ENCODE measurements around the gene AGBL4. TPM values are rescaled to one million over a fixed set of nuclear protein-coding genes. Genes with fewer than 3 reads are reported as not detected.

The AGBL4 gene
- total RNA-seq, 2 donors from 2014 or later = 0.40 to 5.5 TPM

DNA sequence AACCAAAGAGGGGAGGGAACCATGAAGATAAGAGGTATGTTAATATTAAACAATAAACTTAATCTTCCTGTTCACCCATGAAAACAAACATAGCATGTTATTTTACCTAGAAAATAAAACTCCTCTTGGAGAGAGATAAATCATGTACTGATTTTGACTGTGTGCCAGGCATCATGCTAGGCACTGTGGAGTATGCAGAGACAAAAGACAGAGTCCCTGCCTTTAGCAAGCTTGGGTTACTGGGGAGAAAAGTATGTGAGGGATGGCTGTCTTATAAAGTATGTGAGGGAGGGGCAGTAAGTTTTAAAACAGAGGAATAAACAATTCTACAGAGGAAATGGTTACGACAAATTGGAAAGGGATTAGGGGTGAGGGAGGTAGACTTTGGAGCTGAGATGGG, 1117.6 kb downstream of the AGBL4 start:
- H3K4me1 ChIP-seq (ENCODE audit: control insufficient read depth, insufficient read depth, low read length) = no peaks in the 10 kb centered on the region
- peaks cover 59% of the 10 kb centered on the region for H3K27me3 ChIP-seq (ENCODE audit: control insufficient read depth, insufficient read depth, low read length, poor library complexity, severe bottlenecking)
- H3K4me1 Mint-ChIP-seq = peaks cover 8% of the 10 kb centered on the region
- H3K9me3 ChIP-seq (ENCODE audit: control insufficient read depth, low read length) = peaks cover 6% of the 10 kb centered on the region
- H3K36me3 Mint-ChIP-seq (ENCODE audit: low read depth) = no peaks in the 10 kb centered on the region
- no peaks in the 10 kb centered on the region for H3K9me3 Mint-ChIP-seq
- no peak overlapping the region for H3K27ac Mint-ChIP-seq
- no peak overlapping the region for H3K4me3 ChIP-seq (ENCODE audit: low read length)
- H3K4me3 Mint-ChIP-seq = no peak overlapping the region
- no peak overlapping the region for H3K9ac ChIP-seq (ENCODE audit: extremely low read depth, low read length, poor library complexity, severe bottlenecking)
- H3K27ac ChIP-seq (ENCODE audit: low read depth, low read length) = no peak overlapping the region
- TF ChIP-seq, protein P1, sequence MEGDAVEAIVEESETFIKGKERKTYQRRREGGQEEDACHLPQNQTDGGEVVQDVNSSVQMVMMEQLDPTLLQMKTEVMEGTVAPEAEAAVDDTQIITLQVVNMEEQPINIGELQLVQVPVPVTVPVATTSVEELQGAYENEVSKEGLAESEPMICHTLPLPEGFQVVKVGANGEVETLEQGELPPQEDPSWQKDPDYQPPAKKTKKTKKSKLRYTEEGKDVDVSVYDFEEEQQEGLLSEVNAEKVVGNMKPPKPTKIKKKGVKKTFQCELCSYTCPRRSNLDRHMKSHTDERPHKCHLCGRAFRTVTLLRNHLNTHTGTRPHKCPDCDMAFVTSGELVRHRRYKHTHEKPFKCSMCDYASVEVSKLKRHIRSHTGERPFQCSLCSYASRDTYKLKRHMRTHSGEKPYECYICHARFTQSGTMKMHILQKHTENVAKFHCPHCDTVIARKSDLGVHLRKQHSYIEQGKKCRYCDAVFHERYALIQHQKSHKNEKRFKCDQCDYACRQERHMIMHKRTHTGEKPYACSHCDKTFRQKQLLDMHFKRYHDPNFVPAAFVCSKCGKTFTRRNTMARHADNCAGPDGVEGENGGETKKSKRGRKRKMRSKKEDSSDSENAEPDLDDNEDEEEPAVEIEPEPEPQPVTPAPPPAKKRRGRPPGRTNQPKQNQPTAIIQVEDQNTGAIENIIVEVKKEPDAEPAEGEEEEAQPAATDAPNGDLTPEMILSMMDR (conservative IDR thresholded peaks at IDR 0.05) = no peak
- 84 to 100% methylated on average over 1 of the region's 1 CpG for WGBS, 2 experiments (ENCODE audit: insufficient coverage in 1 of 2, insufficient read length in 1 of 2)
- DNase-seq = no peak
- peaks cover 8% of the 10 kb centered on the region for H3K27me3 Mint-ChIP-seq (ENCODE audit: insufficient read depth)
- H3K36me3 ChIP-seq (ENCODE audit: control insufficient read depth, insufficient read depth, low read length) = no peaks in the 10 kb centered on the region

DNA sequence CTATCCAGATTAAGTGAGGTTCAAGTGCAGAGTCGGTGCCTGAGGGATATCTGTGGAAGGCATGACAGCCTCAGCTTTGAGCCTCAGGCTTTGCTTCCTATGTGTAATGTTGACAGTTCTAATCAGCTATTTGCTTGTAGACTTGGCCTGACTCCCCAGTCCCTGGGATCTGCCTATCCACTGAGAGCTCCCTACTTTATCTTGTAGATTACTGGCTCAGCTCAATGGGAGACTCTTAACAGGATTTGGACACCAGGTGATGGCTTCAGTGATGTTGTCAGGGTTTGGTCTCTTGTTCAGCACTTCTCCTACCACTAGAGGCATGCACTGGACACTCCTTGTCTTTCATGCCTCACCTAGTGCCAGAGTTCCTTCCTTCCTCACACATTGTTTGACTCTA, 1120.5 kb downstream of the AGBL4 start:
- Histone ChIP-seq H3K36me3 (ENCODE audit: control insufficient read depth, insufficient read depth, low read length) (no peaks in the 10 kb centered on the region), H3K4me1 (ENCODE audit: control insufficient read depth, insufficient read depth, low read length) (no peaks in the 10 kb centered on the region), H3K27ac (ENCODE audit: low read depth, low read length) (no peak overlapping the region), H3K9ac (ENCODE audit: extremely low read depth, low read length, poor library complexity, severe bottlenecking) (no peak overlapping the region), H3K27me3 (ENCODE audit: control insufficient read depth, insufficient read depth, low read length, poor library complexity, severe bottlenecking) (peaks cover 61% of the 10 kb centered on the region), H3K9me3 (ENCODE audit: control insufficient read depth, low read length) (peaks cover 6% of the 10 kb centered on the region), H3K4me3 (ENCODE audit: low read length) (no peak overlapping the region)
- 37 to 67% methylated on average over 1 of the region's 1 CpG for WGBS, 2 experiments (ENCODE audit: insufficient coverage in 1 of 2, insufficient read length in 1 of 2)
- Mint-ChIP-seq H3K4me3 (no peak overlapping the region), H3K27me3 (ENCODE audit: insufficient read depth) (peaks cover 23% of the 10 kb centered on the region), H3K9me3 (peaks cover 3% of the 10 kb centered on the region), H3K27ac (no peak overlapping the region), H3K36me3 (ENCODE audit: low read depth) (no peaks in the 10 kb centered on the region), H3K4me1 (peaks cover 8% of the 10 kb centered on the region)
- TF ChIP-seq, protein P1 (conservative IDR thresholded peaks at IDR 0.05) = peak; percentile 67
- DNase-seq = peak; percentile 63

DNA sequence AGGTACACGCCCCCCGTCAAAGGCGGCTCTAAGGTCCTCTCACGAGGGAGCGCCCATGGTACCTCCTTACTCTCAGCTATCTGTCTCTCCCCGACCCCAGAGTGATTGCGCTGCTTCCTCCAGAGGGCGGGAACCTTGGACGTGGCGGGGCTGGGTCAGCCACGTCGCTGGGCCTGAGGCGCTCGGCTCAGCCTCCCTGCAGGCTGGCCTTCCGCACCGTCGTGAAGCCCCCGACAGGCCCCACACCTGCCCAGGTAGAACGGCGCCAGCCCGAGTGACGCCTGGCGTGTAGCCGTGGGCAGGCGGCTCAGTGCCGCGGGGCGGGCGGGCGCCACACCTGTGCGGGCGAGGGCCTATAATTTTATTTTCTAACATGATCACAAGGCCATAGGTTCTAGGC, 1124.9 kb downstream of the AGBL4 start:
- no peak overlapping the region for H3K4me3 ChIP-seq (ENCODE audit: low read length)
- no peaks in the 10 kb centered on the region for H3K36me3 ChIP-seq (ENCODE audit: control insufficient read depth, insufficient read depth, low read length)
- Mint-ChIP-seq H3K4me3 (no peak overlapping the region), H3K27ac (no peak overlapping the region), H3K36me3 (ENCODE audit: low read depth) (no peaks in the 10 kb centered on the region), H3K9me3 (peaks cover 3% of the 10 kb centered on the region), H3K4me1 (peaks cover 3% of the 10 kb centered on the region), H3K27me3 (ENCODE audit: insufficient read depth) (peaks cover 22% of the 10 kb centered on the region)
- H3K27ac ChIP-seq (ENCODE audit: low read depth, low read length) = no peak overlapping the region
- DNase-seq = no peak
- H3K9ac ChIP-seq (ENCODE audit: extremely low read depth, low read length, poor library complexity, severe bottlenecking) = no peak overlapping the region
- TF ChIP-seq, protein P1 (conservative IDR thresholded peaks at IDR 0.05) = no peak
- WGBS, 2 experiments (ENCODE audit: insufficient coverage in 1 of 2, insufficient read length in 1 of 2) = 97 to 99% methylated on average over 25 to 32 of the region's 32 CpGs
- peaks cover 26% of the 10 kb centered on the region for H3K27me3 ChIP-seq (ENCODE audit: control insufficient read depth, insufficient read depth, low read length, poor library complexity, severe bottlenecking)
- no peaks in the 10 kb centered on the region for H3K4me1 ChIP-seq (ENCODE audit: control insufficient read depth, insufficient read depth, low read length)
- peaks cover 6% of the 10 kb centered on the region for H3K9me3 ChIP-seq (ENCODE audit: control insufficient read depth, low read length)
